Psoas muscle (tissue), 8 donors: Measurements from ENCODE around the gene ARHGAP45. TPM values are rescaled to one million over a fixed set of nuclear protein-coding genes. Genes with fewer than 3 reads are reported as not detected.

Experiments
- ATAC-seq, 4 donors: fragments of 200-7000 bp; cut with Tn5 transposase; one replicate each; pipeline ENCODE4 v1.9.1; 2020; ENCODE audit warnings: moderate library complexity in 3 of 4, mild to moderate bottlenecking in 2 of 4
- DNase-seq, 2 donors: peaks; one replicate each; pipeline ENCODE4 v3.0.0-alpha.2; 2020
- H3K27ac ChIP-seq: fragments of 200-600 bp; one replicate; pipeline ENCODE4 v1.8.0; 2022
- H3K27me3 ChIP-seq, 3 donors: fragments of 200-600 bp in 1 of 3; one replicate each; pipeline versions ENCODE4 v1.6.1 to v1.8.0; 2013 to 2022; ENCODE audit warnings: low read length in 2 of 3, mild to moderate bottlenecking in 2 of 3, moderate library complexity in 1 of 3; ENCODE audit not compliant: insufficient read depth in 3 of 3
- H3K36me3 ChIP-seq, 2 donors: fragments of 200-600 bp in 1 of 2; one replicate each; pipeline versions ENCODE4 v1.6.1 to v1.8.0; 2013 to 2022; ENCODE audit warnings: low read depth in 1 of 2, mild to moderate bottlenecking in 1 of 2, moderate library complexity in 1 of 2; ENCODE audit not compliant: insufficient read depth in 1 of 2
- H3K4me1 ChIP-seq: fragments of 200-600 bp; one replicate; pipeline ENCODE4 v1.8.0; 2022
- H3K4me3 ChIP-seq: fragments of 200-600 bp; one replicate; pipeline ENCODE4 v1.8.0; 2022; ENCODE audit warnings: mild to moderate bottlenecking
- H3K9me3 ChIP-seq: fragments of 200-600 bp; one replicate; pipeline ENCODE4 v1.8.0; 2022
- WGBS, 3 donors: extraction: QIAGEN DNeasy Blood & Tissue Kit; methylation state at CpG; one replicate each; pipeline versions ENCODE4 v1.1.6 to v1.1.7; 2013; 5-methylcytosine and 5-hydroxymethylcytosine counted together
- intact Hi-C, 2 donors: fragments of 100-400 bp; cut with DNase I; formaldehyde crosslinking; loops; one replicate each; pipeline versions ENCODE4 v1.11.0 to v1.14.2; 2022
- polyA plus RNA-seq, 3 donors: library from polyadenylated mRNA; stranded (reverse); fragments of 200-250 nt; gene quantifications; one replicate each; pipeline ENCODE4 v1.2.3, GENCODE V29; 2013
- total RNA-seq, 4 donors: library from RNA; stranded (reverse); fragmentation: NEBNext Ultra II Directional in 2 of 4; extraction: Animal tissue kit (Norgen Biotek cat#: 25700) in 2 of 4; gene quantifications; one replicate each; pipeline versions ENCODE4 v1.2.1 to v1.2.4, GENCODE V29; 2021 to 2023
- TF ChIP-seq, protein P1 (sequence below): fragments of 200-600 bp; IDR thresholded peaks from one replicate; pipeline ENCODE4 v1.8.0; 2022; ENCODE audit warnings: antibody characterized with exemption
- donor health status: healthy with polysubstance abuse.
- donor health status: DM: no; HTN: no; CAD: no; lungs with moderate emphysema.
- donor health status: Bipolar disorder and iron deficiency.
- donor health status: healthy.
- donor health status: DM: yes; HTN: yes; CAD: no.
- donor health status: DM: no; HTN: no; CAD: no.
- donor health status: DM: no; HTN: no; CAD: no.
- donor health status: DM: yes; HTN: yes; CAD: no.

Gene ARHGAP45
- total and polyA plus RNA-seq, 7 donors: 1.2 to 4.0 (median 2.0) TPM

DNA sequence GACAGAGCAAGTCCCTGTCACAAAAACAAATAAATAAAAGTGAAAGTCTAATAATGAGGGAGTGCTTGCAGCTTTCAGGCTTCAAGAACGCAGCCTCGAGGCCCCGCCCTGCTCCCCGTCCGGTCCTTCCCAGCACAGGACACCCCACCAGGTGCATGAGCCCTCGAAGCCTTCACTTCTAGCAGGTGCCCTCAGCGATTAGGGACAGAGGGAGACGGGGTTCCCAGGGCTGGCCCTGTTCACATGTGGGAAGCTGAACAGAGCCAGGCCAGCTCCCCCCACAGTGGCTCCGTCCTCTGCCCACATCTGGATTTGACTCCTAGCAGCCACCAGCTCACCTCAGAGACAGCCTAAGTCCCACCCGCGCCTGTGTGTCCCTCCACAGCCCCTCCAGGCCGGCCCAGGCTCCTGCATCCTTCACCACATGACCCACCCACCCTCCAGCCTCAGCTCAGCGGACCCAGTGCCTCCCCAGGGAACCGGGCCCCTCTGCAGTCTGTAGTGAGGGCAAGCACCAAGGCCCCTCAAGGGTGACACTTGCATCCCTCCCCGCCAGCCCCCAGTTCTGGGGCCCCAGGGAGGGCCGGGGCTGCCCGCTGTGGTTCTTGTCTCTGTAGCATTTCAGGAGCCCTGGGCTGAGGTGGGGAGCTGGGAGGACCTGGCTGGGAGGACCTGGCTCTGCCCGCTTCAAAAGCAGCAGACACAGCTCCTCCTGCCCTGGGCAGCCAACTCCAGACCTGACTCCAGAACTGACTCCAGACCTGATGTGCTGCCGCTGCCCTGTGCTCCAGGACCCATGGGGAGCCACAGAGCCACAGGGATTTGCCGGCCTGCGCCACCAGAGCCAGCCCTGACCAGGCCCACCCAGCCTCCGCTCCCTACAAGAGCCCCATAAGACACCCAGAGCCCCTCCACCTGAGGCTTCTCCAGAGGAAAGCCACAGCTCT lies 64.1 kb downstream of the ARHGAP45 start:
- H3K27ac ChIP-seq: peak overlapping the region; percentile 86
- no peaks in the 10 kb centered on the region for H3K9me3 ChIP-seq
- H3K4me1 ChIP-seq: peaks cover 30% of the 10 kb centered on the region
- peak; percentile 0 to 18 (median 8) for ATAC-seq
- no peak for DNase-seq
- TF ChIP-seq, protein P1, sequence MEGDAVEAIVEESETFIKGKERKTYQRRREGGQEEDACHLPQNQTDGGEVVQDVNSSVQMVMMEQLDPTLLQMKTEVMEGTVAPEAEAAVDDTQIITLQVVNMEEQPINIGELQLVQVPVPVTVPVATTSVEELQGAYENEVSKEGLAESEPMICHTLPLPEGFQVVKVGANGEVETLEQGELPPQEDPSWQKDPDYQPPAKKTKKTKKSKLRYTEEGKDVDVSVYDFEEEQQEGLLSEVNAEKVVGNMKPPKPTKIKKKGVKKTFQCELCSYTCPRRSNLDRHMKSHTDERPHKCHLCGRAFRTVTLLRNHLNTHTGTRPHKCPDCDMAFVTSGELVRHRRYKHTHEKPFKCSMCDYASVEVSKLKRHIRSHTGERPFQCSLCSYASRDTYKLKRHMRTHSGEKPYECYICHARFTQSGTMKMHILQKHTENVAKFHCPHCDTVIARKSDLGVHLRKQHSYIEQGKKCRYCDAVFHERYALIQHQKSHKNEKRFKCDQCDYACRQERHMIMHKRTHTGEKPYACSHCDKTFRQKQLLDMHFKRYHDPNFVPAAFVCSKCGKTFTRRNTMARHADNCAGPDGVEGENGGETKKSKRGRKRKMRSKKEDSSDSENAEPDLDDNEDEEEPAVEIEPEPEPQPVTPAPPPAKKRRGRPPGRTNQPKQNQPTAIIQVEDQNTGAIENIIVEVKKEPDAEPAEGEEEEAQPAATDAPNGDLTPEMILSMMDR: no peak
- H3K36me3 ChIP-seq: peaks cover 0 to 21% of the 10 kb centered on the region in 2 donors
- no peaks in the 10 kb centered on the region for H3K27me3 ChIP-seq
- 71 to 79% (median 72%) methylated on average over 21 to 22 of the region's 22 CpGs for WGBS, 3 donors
- intact Hi-C loops: loop anchor here in 1 of 2 donors (5.0 kb wide), 1 partner anchor 41 kb away; the partner anchor contains the start of gene SBNO2
- H3K4me3 ChIP-seq: peak overlapping the region; percentile 90

DNA sequence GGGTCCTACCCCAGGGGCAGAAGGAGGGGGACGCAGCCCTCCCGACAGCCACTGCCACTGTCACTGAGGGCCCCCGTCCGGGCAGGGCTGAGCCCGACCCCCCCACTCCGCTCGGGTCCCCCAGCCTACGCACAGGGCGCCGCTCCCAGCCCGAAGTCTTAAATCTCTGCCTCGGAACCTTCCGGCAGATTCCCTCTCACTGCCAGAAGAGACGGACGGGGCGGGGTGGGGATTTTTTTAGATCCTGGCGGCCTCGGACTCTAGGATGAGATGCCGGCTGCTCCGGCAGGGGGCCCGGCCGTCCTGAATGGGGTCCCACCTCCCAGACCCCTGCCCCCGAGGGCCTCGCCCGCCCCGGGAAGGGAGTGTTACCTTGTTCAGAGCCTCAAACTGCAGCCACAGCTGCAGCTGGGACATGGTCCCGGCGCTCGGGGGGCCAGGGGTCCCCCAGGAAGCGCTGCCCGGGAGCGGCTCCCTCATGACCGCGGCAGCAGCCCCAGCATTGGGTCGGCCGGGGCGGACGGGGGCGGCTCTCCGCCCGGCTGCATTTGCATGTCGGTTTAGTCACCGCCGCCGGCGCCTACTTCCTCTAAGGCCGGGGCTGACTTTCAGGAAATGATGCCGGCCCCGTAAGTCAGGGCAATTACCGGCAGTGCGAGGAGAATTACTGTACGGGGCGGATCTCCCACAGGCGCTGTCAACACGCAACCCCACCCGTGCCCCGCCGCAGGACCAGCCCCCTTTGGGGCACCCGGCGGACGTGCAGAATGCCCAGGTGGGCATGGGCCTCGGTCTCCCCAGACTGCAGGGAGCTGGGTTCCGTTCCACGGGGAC lies 65.0 kb downstream of the ARHGAP45 start:
- H3K27me3 ChIP-seq: no peaks in the 10 kb centered on the region
- DNase-seq: peak; percentile 89 to 90
- H3K4me3 ChIP-seq: peak overlapping the region; percentile 90
- ATAC-seq: peak; percentile 71 to 79 (median 75)
- H3K4me1 ChIP-seq: peaks cover 22% of the 10 kb centered on the region
- peaks cover 0 to 14% of the 10 kb centered on the region in 2 donors for H3K36me3 ChIP-seq
- no peaks in the 10 kb centered on the region for H3K9me3 ChIP-seq
- intact Hi-C loops: loop anchor here in 1 of 2 donors (5.0 kb wide), 1 partner anchor 40 kb away; the partner anchor contains the start of gene SBNO2
- 6 to 10% (median 9%) methylated on average over 52 to 64 of the region's 64 CpGs for WGBS, 3 donors
- peak overlapping the region; percentile 86 for H3K27ac ChIP-seq
- TF ChIP-seq, protein P1: no peak

DNA sequence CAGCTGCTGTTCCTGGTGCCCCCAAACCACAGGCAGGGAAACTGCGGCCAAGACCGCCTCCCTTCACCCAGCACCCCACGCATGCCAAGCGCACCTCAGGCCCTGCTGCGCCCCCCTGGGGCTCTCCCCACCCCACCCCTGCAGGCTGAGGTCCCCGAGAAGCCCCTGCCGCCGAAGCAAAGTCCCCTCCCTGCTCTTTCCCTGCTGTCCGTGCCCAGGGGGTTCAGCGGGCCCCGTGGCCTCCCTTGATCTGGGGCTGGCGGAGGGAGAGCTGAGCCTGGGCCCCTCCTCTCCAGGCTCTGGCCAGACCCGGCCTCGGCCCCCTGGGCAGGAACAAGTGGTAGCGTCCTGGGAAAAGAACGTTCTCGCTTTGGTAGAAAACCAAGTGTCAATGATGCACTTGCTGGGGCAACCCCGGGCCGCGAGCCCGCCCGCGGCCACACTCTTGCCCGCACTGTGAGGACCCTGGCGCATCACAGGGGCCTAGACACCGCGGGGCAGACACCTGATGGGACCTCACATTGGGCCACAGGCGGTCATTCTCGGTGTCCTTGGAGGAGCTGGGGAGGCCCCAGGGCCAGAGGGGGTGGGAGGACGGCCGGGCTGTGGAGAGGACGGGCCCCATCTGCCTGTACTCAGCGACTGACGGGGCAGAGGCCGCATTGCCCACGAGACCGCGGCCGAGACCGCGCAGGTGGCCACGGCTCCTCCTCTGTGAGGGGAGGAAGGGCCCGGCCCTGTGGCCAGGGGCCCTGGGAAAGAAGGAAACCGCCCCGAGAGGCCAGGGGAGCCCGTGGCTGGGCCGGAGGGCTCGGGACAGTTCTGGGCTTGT lies 65.8 kb downstream of the ARHGAP45 start:
- Histone ChIP-seq H3K4me3 (peak overlapping the region; percentile 90), H3K27me3 (no peaks in the 10 kb centered on the region), H3K36me3 (peaks cover 0 to 5% of the 10 kb centered on the region in 2 donors), H3K27ac (peak overlapping the region; percentile 86), H3K9me3 (no peaks in the 10 kb centered on the region), H3K4me1 (peaks cover 19% of the 10 kb centered on the region)
- intact Hi-C loops: loop anchor here in 1 of 2 donors (5.0 kb wide), 1 partner anchor 40 kb away; the partner anchor contains the start of gene SBNO2
- TF ChIP-seq, protein P1: no peak
- DNase-seq: no peak
- peak in 3 of 4 donors; percentile 6 to 9 (median 8) for ATAC-seq
- 69 to 79% (median 70%) methylated on average over 41 to 48 of the region's 48 CpGs for WGBS, 3 donors

DNA sequence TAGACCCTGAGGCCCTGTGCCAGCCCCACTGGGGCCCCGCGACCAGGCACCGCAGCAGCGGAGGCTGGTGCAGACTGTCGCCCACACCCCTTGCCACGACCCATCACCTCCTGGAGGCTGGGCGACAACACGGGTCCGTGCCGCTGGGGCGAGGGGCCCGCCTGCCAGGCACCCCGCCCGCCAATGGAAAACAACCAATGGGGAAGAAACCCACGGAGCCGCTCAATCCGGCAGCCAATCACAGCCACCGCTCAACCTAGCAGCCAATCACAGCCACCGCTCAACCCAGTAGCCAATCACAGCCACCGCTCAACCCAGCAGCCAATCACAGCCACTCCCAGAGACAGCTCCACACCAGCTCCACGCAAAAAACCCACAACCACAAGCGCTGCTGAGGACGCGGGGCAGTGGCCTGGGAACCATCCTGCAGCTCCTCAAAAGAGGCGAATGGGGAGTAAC lies 66.5 kb downstream of the ARHGAP45 start:
- intact Hi-C loops: loop anchor here in 1 of 2 donors (5.0 kb wide), 1 partner anchor 39 kb away; the partner anchor contains the start of gene SBNO2
- Histone ChIP-seq H3K27me3 (no peaks in the 10 kb centered on the region), H3K27ac (peak overlapping the region; percentile 86), H3K4me3 (peak overlapping the region; percentile 90), H3K9me3 (no peaks in the 10 kb centered on the region), H3K36me3 (no peaks in the 10 kb centered on the region), H3K4me1 (peaks cover 19% of the 10 kb centered on the region)
- 95 to 100% (median 97%) methylated on average over 11 to 25 of the region's 25 CpGs for WGBS, 3 donors
- TF ChIP-seq, protein P1: no peak
- peak in 1 of 4 donors; percentile 3 for ATAC-seq
- no peak for DNase-seq
